Amniotic epithelial cell (primary cell): ENCODE data around the gene NT5DC1.
A peak's percentile ranks its signal among the peaks of the same experiment; 100 is the strongest.
"Not testable (repeated sequence)": the region's sequence is repeated elsewhere in the genome, so short reads cannot be mapped to it uniquely, and the experiment has no call there.

Experiments
- DNase-seq: peaks from one replicate; pipeline ENCODE4 v3.0.0-alpha.2; 2010; ENCODE audit warnings: low read depth

The NT5DC1 gene

GRCh38 chr6:116090251-116090650, 10.4 kb upstream of the NT5DC1 start:
- DNase-seq, result no peak

GRCh38 chr6:116094041-116094440, 6.6 kb upstream of the NT5DC1 start:
- DNase-seq, result no peak

- DNase-seq, result not testable (repeated sequence)
Measured at GRCh38 chr6:116096048-116096759, 4.4 kb upstream of the NT5DC1 start.

GRCh38 chr6:116096979-116097816, 3.5 kb upstream of the NT5DC1 start:
- DNase-seq, result peak; percentile 32

GRCh38 chr6:116099036-116099435, 1.6 kb upstream of the NT5DC1 start:
- DNase-seq, result no peak

- no peak for DNase-seq
Measured at GRCh38 chr6:116101302-116101718, 657 bp downstream of the NT5DC1 start.

GRCh38 chr6:116101790-116102189, 1.1 kb downstream of the NT5DC1 start:
- no peak for DNase-seq

- no peak for DNase-seq
Measured at GRCh38 chr6:116102873-116103272, 2.2 kb downstream of the NT5DC1 start.

GRCh38 chr6:116104636-116105035, 4.0 kb downstream of the NT5DC1 start:
- DNase-seq, result no peak

GRCh38 chr6:116105247-116105646, 4.6 kb downstream of the NT5DC1 start:
- DNase-seq, result no peak

GRCh38 chr6:116106146-116106545, 5.5 kb downstream of the NT5DC1 start:
- peak; percentile 82 for DNase-seq

- no peak for DNase-seq
Measured at GRCh38 chr6:116108836-116109235, 8.2 kb downstream of the NT5DC1 start.

- peak; percentile 55 for DNase-seq
Measured at GRCh38 chr6:116111552-116112528, 11.2 kb downstream of the NT5DC1 start.

- DNase-seq, result no peak
Measured at GRCh38 chr6:116113386-116113785, 12.7 kb downstream of the NT5DC1 start.

GRCh38 chr6:116115781-116116180, 15.1 kb downstream of the NT5DC1 start:
- no peak for DNase-seq

GRCh38 chr6:116118608-116119007, 18.0 kb downstream of the NT5DC1 start:
- DNase-seq, result peak; percentile 47

GRCh38 chr6:116120430-116120829, 19.8 kb downstream of the NT5DC1 start:
- no peak for DNase-seq

- DNase-seq, result no peak
Measured at GRCh38 chr6:116126032-116126431, 25.4 kb downstream of the NT5DC1 start, which contains the start of gene COL10A1. Gene COL10A1, minus strand, starts transcription at chr6:116126132. Its CDS starts 640 bp downstream, at chr6:116125492.

GRCh38 chr6:116127771-116128493, 27.3 kb downstream of the NT5DC1 start:
- peak; percentile 51 for DNase-seq

- DNase-seq, result no peak
Measured at GRCh38 chr6:116133453-116133852, 32.8 kb downstream of the NT5DC1 start.

GRCh38 chr6:116136373-116136772, 35.7 kb downstream of the NT5DC1 start:
- peak; percentile 25 for DNase-seq
